HG02678 (cell line): ENCODE measurements around the gene UFL1.
A peak's percentile ranks its signal among the peaks of the same experiment; 100 is the strongest.

Experiments used
- ATAC-seq: cut with Tn5 transposase; IDR thresholded peaks from one replicate; pipeline ENCODE4 v1.9.1; 2021; ENCODE audit warnings: mild to moderate bottlenecking, moderate library complexity; ENCODE audit not compliant: unreplicated experiment

Gene UFL1

DNA sequence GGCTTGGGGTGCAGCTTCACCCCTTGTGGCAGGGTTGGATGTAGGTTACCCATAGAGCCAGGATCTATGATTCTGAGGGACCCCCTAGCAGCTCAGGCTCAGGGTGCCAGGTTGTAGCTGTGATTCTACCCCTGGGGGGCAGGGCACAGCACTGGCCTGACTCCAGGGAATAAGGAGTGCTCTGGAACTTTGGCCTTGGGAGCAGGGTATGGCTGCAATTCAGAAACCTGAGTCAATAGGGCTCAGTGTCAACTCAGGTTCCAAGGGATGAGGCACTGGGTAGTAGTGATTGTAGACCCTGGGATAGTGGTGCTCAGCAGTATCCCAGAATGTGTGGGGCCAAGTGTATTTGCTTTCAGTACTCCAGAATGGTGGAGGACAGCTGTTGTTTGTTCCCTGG, 49.9 kb downstream of the UFL1 start:
- ATAC-seq, result no peak

DNA sequence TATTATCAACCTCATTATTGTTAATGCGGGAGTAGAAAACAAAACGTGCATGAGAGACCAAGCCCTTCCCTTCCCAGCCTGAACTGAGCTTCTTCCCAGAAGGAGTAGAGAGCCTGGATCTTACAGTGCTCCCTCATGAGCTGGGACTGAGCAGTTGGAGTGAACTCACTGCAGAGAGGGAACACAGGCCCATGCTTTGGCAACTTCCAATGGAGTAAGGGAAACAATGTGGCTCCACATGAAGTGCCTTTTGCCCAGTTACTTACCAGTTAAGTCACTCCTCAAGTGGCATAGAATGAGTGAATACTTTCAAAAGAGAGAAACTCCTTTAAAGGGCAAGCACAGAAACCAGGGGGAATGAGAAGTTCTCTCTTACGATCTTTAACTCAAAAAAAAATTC, 53.8 kb downstream of the UFL1 start:
- no peak for ATAC-seq

DNA sequence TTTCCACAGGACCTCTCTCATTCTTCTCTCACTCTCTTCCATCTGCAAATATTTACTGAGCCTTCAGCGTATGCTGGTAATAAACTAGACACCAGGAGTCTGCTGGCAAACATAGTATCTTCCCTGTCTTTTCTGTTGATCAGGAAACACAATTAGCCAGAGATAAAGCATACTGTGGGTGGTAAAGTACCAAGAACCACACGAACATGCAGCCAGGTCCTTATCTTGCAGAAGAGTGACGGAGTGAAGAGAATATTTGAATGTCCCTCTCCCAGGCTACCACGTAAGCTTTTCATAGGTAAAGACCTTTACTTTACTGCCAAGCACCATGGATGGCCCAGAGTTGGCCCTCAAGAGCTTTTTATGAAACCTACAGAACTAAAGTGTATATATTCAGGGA, 54.6 kb downstream of the UFL1 start:
- no peak for ATAC-seq

DNA sequence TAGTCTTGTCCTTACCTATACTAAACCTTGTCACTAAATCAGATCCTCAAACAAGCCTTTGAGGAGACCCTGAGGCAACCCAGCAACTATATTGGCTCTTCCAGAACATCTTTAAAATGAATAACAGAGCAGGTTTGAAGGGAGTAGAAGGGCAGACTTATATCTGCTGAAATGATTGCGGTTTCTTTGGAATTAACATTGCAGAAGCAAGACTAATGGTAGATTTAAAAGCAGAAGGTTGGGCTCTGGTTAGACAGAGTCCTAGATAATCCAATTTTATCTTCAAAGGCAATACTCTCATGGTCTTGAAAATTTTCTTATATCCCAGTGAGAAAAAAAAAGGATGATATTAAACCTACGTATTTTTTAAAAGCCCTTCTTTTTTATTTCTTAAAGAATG, 60.4 kb downstream of the UFL1 start:
- no peak for ATAC-seq

DNA sequence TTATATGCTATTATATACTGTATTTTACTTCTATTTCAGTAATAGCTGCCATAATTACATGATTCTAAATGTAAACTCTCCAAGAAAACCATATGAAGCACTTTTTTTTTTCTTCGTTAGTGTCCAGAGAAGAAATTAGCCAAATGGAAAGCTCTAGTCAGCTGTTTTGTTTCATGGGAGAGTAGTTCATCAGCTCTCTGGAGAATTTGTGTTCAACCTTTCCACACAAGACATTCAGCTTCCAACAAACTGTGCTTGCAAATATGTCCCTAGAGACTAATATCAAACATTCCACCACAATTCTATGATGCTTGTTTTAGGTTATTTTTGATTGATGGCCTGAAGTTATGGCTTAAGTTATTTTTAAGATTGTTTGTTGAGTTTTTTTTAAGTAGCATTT, 60.8 kb downstream of the UFL1 start:
- no peak for ATAC-seq

DNA sequence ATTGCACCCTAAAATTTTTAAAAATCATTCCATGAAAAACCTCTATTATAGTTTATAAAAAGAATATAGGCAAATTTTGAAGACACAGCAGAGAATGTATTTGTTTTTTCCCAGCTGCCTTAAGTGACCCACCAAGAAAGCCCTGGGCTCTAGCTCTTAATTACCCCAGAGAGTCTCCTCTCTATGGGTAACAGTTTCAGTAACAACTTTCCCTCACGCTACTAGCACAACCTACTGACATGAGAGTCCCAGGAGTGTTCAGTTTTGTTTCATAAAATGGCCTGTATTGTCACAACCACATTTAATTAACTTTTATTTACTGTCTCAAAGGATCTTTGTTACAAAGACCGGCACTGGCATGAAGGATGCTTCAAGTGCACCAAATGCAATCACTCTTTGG, 82.8 kb downstream of the UFL1 start:
- ATAC-seq, result peak; percentile 45
